Liver (tissue), 9 donors: ENCODE measurements around the gene NISCH. TPM values are rescaled to one million over a fixed set of nuclear protein-coding genes. Genes with fewer than 3 reads are reported as not detected.

Experiments
- DNase-seq: peaks from one replicate; pipeline ENCODE4 v3.0.0-alpha.2; 2017; ENCODE audit warnings: low spot score
- H3K27ac ChIP-seq, 2 donors: one replicate each; pipeline ENCODE4 v1.7.0; 2013; ENCODE audit warnings: inconsistent platforms in 2 of 2, low read length in 2 of 2, control low read depth in 1 of 2, low read depth in 1 of 2, mild to moderate bottlenecking in 1 of 2
- H3K27me3 ChIP-seq, 4 donors: one replicate each; pipeline versions ENCODE4 v1.6.1 to v1.7.0; 2013; ENCODE audit warnings: low read length in 3 of 4, inconsistent platforms in 1 of 4, mild to moderate bottlenecking in 1 of 4, moderate library complexity in 1 of 4; ENCODE audit not compliant: control insufficient read depth in 4 of 4, insufficient read depth in 4 of 4
- H3K36me3 ChIP-seq, 4 donors: one replicate each; pipeline versions ENCODE4 v1.6.1 to v1.7.0; 2013; ENCODE audit warnings: low read length in 3 of 4, mild to moderate bottlenecking in 3 of 4, low read depth in 1 of 4, moderate library complexity in 1 of 4; ENCODE audit not compliant: control insufficient read depth in 4 of 4, insufficient read depth in 3 of 4
- H3K4me1 ChIP-seq, 4 donors: one replicate each; pipeline versions ENCODE4 v1.6.1 to v1.7.0; 2013; ENCODE audit warnings: low read length in 3 of 4, mild to moderate bottlenecking in 3 of 4, moderate library complexity in 1 of 4; ENCODE audit not compliant: control insufficient read depth in 4 of 4, insufficient read depth in 4 of 4
- H3K4me3 ChIP-seq, 3 donors: one replicate each; pipeline versions ENCODE4 v1.6.1 to v1.7.0; 2013; ENCODE audit warnings: low read length in 3 of 3, control low read depth in 1 of 3, low read depth in 1 of 3, mild to moderate bottlenecking in 1 of 3
- H3K9ac ChIP-seq, 2 donors: one replicate each; pipeline ENCODE4 v1.7.0; 2013; ENCODE audit warnings: low read length in 2 of 2, mild to moderate bottlenecking in 2 of 2, moderate library complexity in 2 of 2, control low read depth in 1 of 2, low read depth in 1 of 2
- H3K9me3 ChIP-seq, 4 donors: one replicate each; pipeline versions ENCODE4 v1.6.1 to v1.7.0; 2013; ENCODE audit warnings: low read length in 3 of 4; ENCODE audit not compliant: control insufficient read depth in 4 of 4
- FOXA1 ChIP-seq: IDR thresholded peaks from 2 replicates; pipeline ENCODE4 v1.6.1; 2016; ENCODE audit warnings: antibody characterized with exemption
- FOXA2 ChIP-seq: IDR thresholded peaks from 2 replicates; pipeline ENCODE4 v1.6.1; 2016; ENCODE audit warnings: antibody characterized with exemption
- GABPA ChIP-seq, 2 donors: IDR thresholded peaks in 1 of 2; conservative IDR thresholded peaks in 1 of 2; 2 replicates each; pipeline ENCODE4 v1.6.1; 2016; ENCODE audit warnings: antibody characterized with exemption in 2 of 2, mild to moderate bottlenecking in 1 of 2, moderate library complexity in 1 of 2
- HNF4A ChIP-seq, 2 donors: conservative IDR thresholded peaks; 2 replicates each; pipeline ENCODE4 v1.6.1; 2016; ENCODE audit warnings: antibody characterized with exemption in 2 of 2, mild to moderate bottlenecking in 2 of 2
- HNF4G ChIP-seq: IDR thresholded peaks from 2 replicates; pipeline ENCODE4 v1.6.1; 2016; ENCODE audit warnings: antibody characterized with exemption
- JUND ChIP-seq, 2 donors: IDR thresholded peaks; 2 replicates each; pipeline ENCODE4 v1.6.1; 2016; ENCODE audit warnings: antibody characterized with exemption in 2 of 2
- MAX ChIP-seq: IDR thresholded peaks from 2 replicates; pipeline ENCODE4 v1.6.1; 2016; ENCODE audit warnings: antibody characterized with exemption
- NR2F2 ChIP-seq: IDR thresholded peaks from 2 replicates; pipeline ENCODE4 v1.6.1; 2016; ENCODE audit warnings: antibody characterized with exemption
- RAD21 ChIP-seq, 2 donors: IDR thresholded peaks; 2 replicates each; pipeline ENCODE4 v1.6.1; 2016; ENCODE audit warnings: antibody characterized with exemption in 2 of 2, mild to moderate bottlenecking in 2 of 2
- RXRA ChIP-seq, 2 donors: IDR thresholded peaks; 2 replicates each; pipeline ENCODE4 v1.6.1; 2017 to 2018; ENCODE audit warnings: antibody characterized with exemption in 2 of 2, mild to moderate bottlenecking in 1 of 2
- SP1 ChIP-seq: IDR thresholded peaks from 2 replicates; pipeline ENCODE4 v1.6.1; 2018; ENCODE audit warnings: antibody characterized with exemption, mild to moderate bottlenecking
- TAF1 ChIP-seq: conservative IDR thresholded peaks from 2 replicates; pipeline ENCODE4 v1.6.1; 2016; ENCODE audit warnings: antibody characterized with exemption, mild to moderate bottlenecking
- ZBTB33 ChIP-seq: IDR thresholded peaks from 2 replicates; pipeline ENCODE4 v1.6.1; 2016; ENCODE audit warnings: antibody characterized with exemption
- WGBS: extraction: QIAGEN DNeasy Blood & Tissue Kit; methylation state at CpG from one replicate; pipeline ENCODE4 v1.1.7; 2013; 5-methylcytosine and 5-hydroxymethylcytosine counted together
- polyA plus RNA-seq, 2 donors: library from polyadenylated mRNA; stranded (reverse) in 1 of 2; unstranded in 1 of 2; fragments of 200-250 nt in 1 of 2; fragments of >200 nt in 1 of 2; fragmentation: Nextera tagmentation in 1 of 2; extraction: Ambion mirVana in 1 of 2; gene quantifications; one replicate each; pipeline versions ENCODE4 v1.2.1 to v1.2.3, GENCODE V29; 2013 to 2015
- total RNA-seq, 2 donors: library from RNA; depleted of rRNA; stranded (reverse); fragments of >200 nt; gene quantifications; one replicate each; pipeline ENCODE4 v1.2.3, GENCODE V29; 2014
- TF ChIP-seq, protein P1 (sequence below): IDR thresholded peaks from 2 replicates; pipeline ENCODE4 v1.6.1; 2016; ENCODE audit warnings: antibody characterized with exemption
- donor health status: healthy.
- donor health status: healthy.
- donor health status: healthy.
- donor health status: healthy.
- donor health status: healthy.

The NISCH gene
- total and polyA plus RNA-seq, 4 donors: 10.8 to 39.8 (median 17.6) TPM

DNA sequence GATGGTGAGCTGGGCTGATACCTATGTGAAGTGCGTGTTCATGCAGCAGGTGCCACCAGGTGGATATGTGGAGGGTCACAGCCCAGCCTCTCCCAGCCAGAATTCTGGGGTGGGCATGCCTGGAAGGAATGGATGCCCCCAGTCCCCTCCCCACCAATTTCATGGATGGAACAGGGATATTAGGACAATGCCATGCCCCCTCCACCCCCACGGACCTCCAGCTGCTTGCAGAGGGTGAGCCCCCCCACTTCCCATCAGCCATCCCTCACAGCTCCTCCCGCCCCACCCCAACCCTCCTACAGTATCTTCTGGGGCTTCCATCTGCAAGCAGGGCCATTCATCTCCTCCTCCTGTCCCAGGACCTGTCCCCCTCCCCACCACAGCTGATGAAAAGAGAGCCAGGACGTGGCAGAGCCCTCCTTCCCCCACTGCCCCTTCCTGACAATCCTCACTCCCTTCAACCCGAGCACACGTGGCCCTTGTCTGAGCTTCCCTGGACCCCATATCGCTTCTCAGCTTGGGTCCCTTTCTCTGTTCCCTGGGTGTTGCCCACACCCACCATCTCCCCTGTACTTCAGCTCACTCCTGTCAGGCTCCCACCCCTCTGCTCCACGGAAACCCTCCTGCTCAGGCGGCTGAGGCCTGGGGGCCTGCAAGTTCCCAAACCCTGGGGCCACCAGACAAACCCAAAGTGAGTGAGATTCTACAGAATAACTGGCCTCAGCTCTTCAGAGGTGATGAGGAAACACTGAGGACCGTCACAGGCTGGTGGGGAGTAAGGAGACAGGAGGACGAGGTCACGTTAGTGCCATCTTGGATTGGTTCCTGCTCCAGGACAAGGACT, 7.7 kb upstream of the NISCH start:
- no peak overlapping the region for H3K9ac ChIP-seq
- no peaks in the 10 kb centered on the region for H3K36me3 ChIP-seq
- no peak overlapping the region for H3K27ac ChIP-seq
- H3K27me3 ChIP-seq: no peaks in the 10 kb centered on the region
- DNase-seq: no peak
- WGBS: 78% methylated on average over 12 of the region's 12 CpGs
- TF ChIP-seq RXRA (IDR thresholded peaks at IDR 0.05): no peak
- TF ChIP-seq GABPA (IDR thresholded peaks at IDR 0.05 in 1 of 2, conservative IDR thresholded peaks at IDR 0.05 in 1 of 2): no peak
- TF ChIP-seq JUND (IDR thresholded peaks at IDR 0.05): no peak
- no peak for TF ChIP-seq SP1
- no peak for TF ChIP-seq RAD21 (IDR thresholded peaks at IDR 0.05)
- TF ChIP-seq FOXA1: no peak
- TF ChIP-seq ZBTB33: no peak
- TF ChIP-seq, protein P1, sequence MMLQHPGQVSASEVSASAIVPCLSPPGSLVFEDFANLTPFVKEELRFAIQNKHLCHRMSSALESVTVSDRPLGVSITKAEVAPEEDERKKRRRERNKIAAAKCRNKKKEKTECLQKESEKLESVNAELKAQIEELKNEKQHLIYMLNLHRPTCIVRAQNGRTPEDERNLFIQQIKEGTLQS: no peak
- no peak for TF ChIP-seq MAX
- TF ChIP-seq TAF1: no peak
- peaks cover 2 to 14% (median 7%) of the 10 kb centered on the region in 4 donors for H3K4me1 ChIP-seq
- no peaks in the 10 kb centered on the region for H3K9me3 ChIP-seq
- H3K4me3 ChIP-seq: no peak overlapping the region

DNA sequence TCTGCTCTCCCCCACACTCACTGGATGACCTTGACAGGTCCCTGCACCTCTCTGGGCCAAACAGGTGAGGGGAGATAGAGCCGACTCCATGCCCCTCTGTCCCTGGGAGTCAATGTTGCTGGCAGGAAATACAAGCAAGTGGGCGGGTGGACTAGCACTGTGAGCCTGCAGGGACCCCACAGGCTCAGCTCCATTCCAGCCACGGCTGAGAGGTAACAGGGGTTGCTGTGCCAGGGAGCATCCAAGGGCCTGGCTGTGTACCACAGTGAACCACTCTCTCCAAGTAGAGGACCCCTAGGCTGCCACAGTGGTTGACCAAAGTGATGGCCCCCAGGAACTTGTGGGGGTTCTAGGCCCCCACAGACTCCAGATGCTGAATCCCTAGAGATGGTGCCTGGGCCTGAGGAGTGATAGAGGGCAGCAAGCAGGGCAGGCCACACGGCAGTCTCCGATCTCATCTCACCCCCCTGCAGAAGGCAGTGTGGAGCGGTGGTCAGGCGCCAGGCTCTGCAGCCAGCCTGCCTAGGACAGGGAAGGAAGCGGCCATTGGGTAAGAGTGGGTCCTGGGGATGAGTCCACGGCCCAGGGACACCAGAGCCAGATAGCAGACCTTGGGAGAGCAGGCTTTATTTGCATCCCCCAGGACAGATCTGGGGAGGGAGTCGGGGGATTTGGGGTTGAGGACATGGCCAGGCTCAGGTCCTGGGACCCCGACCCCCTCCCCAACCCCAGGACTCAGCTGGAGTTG, 4.7 kb upstream of the NISCH start:
- no peak for DNase-seq
- Histone ChIP-seq H3K4me1 (peaks cover 0 to 19% (median 10%) of the 10 kb centered on the region in 4 donors), H3K27ac (no peak overlapping the region), H3K36me3 (no peaks in the 10 kb centered on the region), H3K9ac (no peak overlapping the region), H3K9me3 (no peaks in the 10 kb centered on the region), H3K27me3 (no peaks in the 10 kb centered on the region), H3K4me3 (no peak overlapping the region)
- WGBS: 78% methylated on average over 11 of the region's 11 CpGs
- no peak for TF ChIP-seq HNF4G
- TF ChIP-seq RXRA (IDR thresholded peaks at IDR 0.05): no peak
- no peak for TF ChIP-seq FOXA2
- TF ChIP-seq, protein P1: no peak
- no peak for TF ChIP-seq SP1
- TF ChIP-seq JUND (IDR thresholded peaks at IDR 0.05): no peak
- no peak for TF ChIP-seq TAF1
- no peak for TF ChIP-seq GABPA (IDR thresholded peaks at IDR 0.05 in 1 of 2, conservative IDR thresholded peaks at IDR 0.05 in 1 of 2)
- no peak for TF ChIP-seq RAD21 (IDR thresholded peaks at IDR 0.05)
- no peak for TF ChIP-seq FOXA1
- TF ChIP-seq MAX: no peak
- no peak for TF ChIP-seq NR2F2
- TF ChIP-seq HNF4A (conservative IDR thresholded peaks at IDR 0.05): no peak
